Parathyroid adenoma (tissue), 2 donors: ENCODE measurements around the gene SLC1A7.

Experiments
- H2AFZ ChIP-seq: fragments of 300-600 bp; sonication (generic); one replicate; pipeline ENCODE4 v1.7.0; 2017; ENCODE audit warnings: antibody characterized with exemption, mild to moderate bottlenecking
- H3K27ac ChIP-seq: fragments of 300-600 bp; sonication (generic); one replicate; pipeline ENCODE4 v1.7.0; 2017
- H3K27me3 ChIP-seq: fragments of 300-600 bp; sonication (generic); one replicate; pipeline ENCODE4 v1.7.0; 2017; ENCODE audit warnings: low read length; ENCODE audit not compliant: control insufficient read depth, insufficient read depth
- H3K36me3 ChIP-seq: fragments of 300-600 bp; sonication (generic); one replicate; pipeline ENCODE4 v1.7.0; 2017; ENCODE audit warnings: low read length; ENCODE audit not compliant: control insufficient read depth, insufficient read depth
- H3K4me1 ChIP-seq: fragments of 300-600 bp; sonication (generic); one replicate; pipeline ENCODE4 v1.7.0; 2017; ENCODE audit warnings: control low read depth
- H3K4me2 ChIP-seq: fragments of 300-600 bp; sonication (generic); one replicate; pipeline ENCODE4 v1.7.0; 2017; ENCODE audit warnings: low read length
- H3K4me3 ChIP-seq: fragments of 300-600 bp; sonication (generic); one replicate; pipeline ENCODE4 v1.7.0; 2017; ENCODE audit warnings: low read depth, low read length
- H3K79me2 ChIP-seq: fragments of 300-600 bp; sonication (generic); one replicate; pipeline ENCODE4 v1.7.0; 2017; ENCODE audit warnings: control low read depth
- H3K9ac ChIP-seq: fragments of 300-600 bp; sonication (generic); one replicate; pipeline ENCODE4 v1.7.0; 2017; ENCODE audit warnings: mild to moderate bottlenecking
- H3K9me3 ChIP-seq: fragments of 300-600 bp; sonication (generic); one replicate; pipeline ENCODE4 v1.7.0; 2017; ENCODE audit warnings: low read length; ENCODE audit not compliant: control insufficient read depth
- CTCF ChIP-seq: fragments of 300-600 bp; sonication (generic); IDR thresholded peaks from one replicate; pipeline ENCODE4 v1.7.0; 2017; ENCODE audit warnings: antibody characterized with exemption, mild to moderate bottlenecking
- donor health status: primary hyperparathyroidism.

SLC1A7 gene

GRCh38 chr1:53114090-53114489 lies 28.3 kb downstream of the SLC1A7 start:
- Histone ChIP-seq H3K36me3 (no peaks in the 10 kb centered on the region), H3K9ac (no peak overlapping the region), H3K79me2 (no peaks in the 10 kb centered on the region), H2AFZ (no peak overlapping the region), H3K4me3 (no peak overlapping the region), H3K4me1 (no peaks in the 10 kb centered on the region), H3K27me3 (no peaks in the 10 kb centered on the region), H3K4me2 (no peak overlapping the region), H3K27ac (no peak overlapping the region), H3K9me3 (no peaks in the 10 kb centered on the region)
- TF ChIP-seq CTCF: no peak

GRCh38 chr1:53112861-53113260 lies 29.6 kb downstream of the SLC1A7 start:
- Histone ChIP-seq H3K4me3 (no peak overlapping the region), H3K79me2 (no peaks in the 10 kb centered on the region), H3K9ac (no peak overlapping the region), H3K27ac (no peak overlapping the region), H3K4me1 (no peaks in the 10 kb centered on the region), H3K4me2 (no peak overlapping the region), H3K9me3 (no peaks in the 10 kb centered on the region), H3K27me3 (no peaks in the 10 kb centered on the region), H2AFZ (no peak overlapping the region), H3K36me3 (no peaks in the 10 kb centered on the region)
- no peak for TF ChIP-seq CTCF

GRCh38 chr1:53112271-53112774 lies 30.1 kb downstream of the SLC1A7 start:
- no peak overlapping the region for H2AFZ ChIP-seq
- no peaks in the 10 kb centered on the region for H3K36me3 ChIP-seq
- no peaks in the 10 kb centered on the region for H3K4me1 ChIP-seq
- no peak overlapping the region for H3K27ac ChIP-seq
- no peaks in the 10 kb centered on the region for H3K27me3 ChIP-seq
- H3K9ac ChIP-seq: no peak overlapping the region
- no peak overlapping the region for H3K4me2 ChIP-seq
- H3K79me2 ChIP-seq: no peaks in the 10 kb centered on the region
- H3K4me3 ChIP-seq: no peak overlapping the region
- H3K9me3 ChIP-seq: no peaks in the 10 kb centered on the region
- TF ChIP-seq CTCF: no peak

GRCh38 chr1:53111693-53112092 lies 30.7 kb downstream of the SLC1A7 start:
- Histone ChIP-seq H2AFZ (no peak overlapping the region), H3K36me3 (no peaks in the 10 kb centered on the region), H3K4me3 (no peak overlapping the region), H3K9me3 (no peaks in the 10 kb centered on the region), H3K27me3 (no peaks in the 10 kb centered on the region), H3K79me2 (no peaks in the 10 kb centered on the region), H3K27ac (no peak overlapping the region), H3K9ac (no peak overlapping the region), H3K4me2 (no peak overlapping the region), H3K4me1 (no peaks in the 10 kb centered on the region)
- TF ChIP-seq CTCF: no peak

- Histone ChIP-seq H3K36me3 (no peaks in the 10 kb centered on the region), H3K79me2 (no peaks in the 10 kb centered on the region), H3K4me1 (no peaks in the 10 kb centered on the region), H3K4me3 (no peak overlapping the region), H3K27ac (no peak overlapping the region), H2AFZ (no peak overlapping the region), H3K4me2 (no peak overlapping the region), H3K9me3 (no peaks in the 10 kb centered on the region), H3K9ac (no peak overlapping the region), H3K27me3 (no peaks in the 10 kb centered on the region)
- no peak for TF ChIP-seq CTCF
Observed at GRCh38 chr1:53111073-53111556, 31.3 kb downstream of the SLC1A7 start.
